GM23338 (cell line): ENCODE data around the gene ERO1B.

Experiments
- CREB1 ChIP-seq: fragments of 250-450 bp; sonication (Bioruptor Pico); IDR thresholded peaks from 2 replicates; pipeline ENCODE4 v1.5.0; 2020; ENCODE audit warnings: low read depth, mild to moderate bottlenecking, moderate library complexity
- CTCF ChIP-seq, 2 experiments: fragments of 200-600 bp in 1 of 2; sonication (generic) in 1 of 2; conservative IDR thresholded peaks; 2 replicates each; pipeline versions ENCODE4 v1.5.1 to v1.6.1; 2016 to 2017; ENCODE audit warnings: antibody characterized with exemption in 2 of 2, low read depth in 2 of 2, mild to moderate bottlenecking in 2 of 2, moderate library complexity in 1 of 2
- EZH2 ChIP-seq: fragments of 200-600 bp; sonication (generic); IDR thresholded peaks from one replicate; pipeline ENCODE4 v1.8.0; 2017; ENCODE audit warnings: antibody characterized with exemption, mild to moderate bottlenecking, low read depth; ENCODE audit not compliant: unreplicated experiment
- EZH2phosphoT487 ChIP-seq: fragments of 200-600 bp; sonication (generic); IDR thresholded peaks from one replicate; pipeline ENCODE4 v1.8.1; 2018; ENCODE audit warnings: antibody characterized with exemption; ENCODE audit not compliant: unreplicated experiment
- POLR2AphosphoS5 ChIP-seq: IDR thresholded peaks from 2 replicates; pipeline ENCODE4 v1.6.1; 2016; ENCODE audit warnings: antibody characterized with exemption, low read depth
- ZNF114 ChIP-seq: fragments of 250-450 bp; sonication (Bioruptor Pico); IDR thresholded peaks from 2 replicates; pipeline ENCODE4 v1.5.0; 2020; ENCODE audit warnings: mild to moderate bottlenecking, moderate library complexity

GRCh38 chr1:236297161-236297560 is 15.4 kb upstream of the ERO1B start:
- TF ChIP-seq CTCF (conservative IDR thresholded peaks at IDR 0.05; ENCODE audit: low read depth in 2 of 2) (no peak), EZH2 (no peak), EZH2phosphoT487 (no peak), POLR2AphosphoS5 (no peak), CREB1 (no peak), ZNF114 (CRISPR knock-in tag) (no peak)
